Measurements from ENCODE around the gene VRTN. TPM values are rescaled to one million over a fixed set of nuclear protein-coding genes. Genes with fewer than 3 reads are reported as not detected.

Gene VRTN
- total RNA-seq, 1 donor from 2014 or later = not detected

DNA sequence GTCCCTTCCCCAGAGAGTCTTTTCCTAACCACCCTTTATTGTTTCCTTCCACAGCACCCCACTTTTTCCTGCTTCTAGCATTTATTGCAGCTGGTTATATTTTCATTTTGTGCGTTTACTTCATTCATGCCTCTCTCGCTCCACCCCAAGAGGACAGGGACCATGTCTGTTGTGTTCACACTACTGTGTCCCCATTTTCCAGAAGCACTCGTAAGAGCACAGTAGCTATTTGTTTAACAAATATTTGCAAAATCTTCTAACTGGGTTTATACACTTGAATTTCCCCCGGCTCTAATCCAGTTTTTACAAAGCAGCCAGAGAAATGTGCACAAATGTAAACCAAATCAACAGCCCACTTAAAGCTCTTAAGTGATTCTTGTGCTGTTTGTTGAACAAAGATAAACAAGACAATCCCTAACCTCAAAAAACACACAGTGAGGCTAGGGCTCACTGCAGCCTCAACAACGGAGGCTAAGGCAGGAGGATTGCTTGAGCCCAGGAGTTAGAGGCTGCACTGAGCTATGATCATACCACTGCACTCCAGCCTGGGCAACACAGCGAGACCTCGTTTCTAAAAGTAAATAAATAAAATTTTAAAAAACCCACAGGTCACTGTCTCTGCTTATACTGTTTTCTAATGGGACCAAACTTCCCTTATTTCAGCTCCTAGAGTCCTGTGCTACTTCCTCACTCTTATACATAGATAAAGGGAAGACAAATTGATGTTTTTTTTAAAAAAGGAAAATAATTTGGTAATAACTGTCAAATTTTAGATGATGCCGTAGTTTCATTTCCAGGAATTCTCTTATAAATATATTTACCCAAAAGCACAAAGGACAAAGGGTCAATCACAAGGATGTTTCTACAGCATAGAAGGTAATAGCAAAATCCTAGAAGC is 38.9 kb upstream of the VRTN start:
- H3K4me3 ChIP-seq (ENCODE audit: low read depth, low read length) = no peak overlapping the region
- TF ChIP-seq, protein P1, sequence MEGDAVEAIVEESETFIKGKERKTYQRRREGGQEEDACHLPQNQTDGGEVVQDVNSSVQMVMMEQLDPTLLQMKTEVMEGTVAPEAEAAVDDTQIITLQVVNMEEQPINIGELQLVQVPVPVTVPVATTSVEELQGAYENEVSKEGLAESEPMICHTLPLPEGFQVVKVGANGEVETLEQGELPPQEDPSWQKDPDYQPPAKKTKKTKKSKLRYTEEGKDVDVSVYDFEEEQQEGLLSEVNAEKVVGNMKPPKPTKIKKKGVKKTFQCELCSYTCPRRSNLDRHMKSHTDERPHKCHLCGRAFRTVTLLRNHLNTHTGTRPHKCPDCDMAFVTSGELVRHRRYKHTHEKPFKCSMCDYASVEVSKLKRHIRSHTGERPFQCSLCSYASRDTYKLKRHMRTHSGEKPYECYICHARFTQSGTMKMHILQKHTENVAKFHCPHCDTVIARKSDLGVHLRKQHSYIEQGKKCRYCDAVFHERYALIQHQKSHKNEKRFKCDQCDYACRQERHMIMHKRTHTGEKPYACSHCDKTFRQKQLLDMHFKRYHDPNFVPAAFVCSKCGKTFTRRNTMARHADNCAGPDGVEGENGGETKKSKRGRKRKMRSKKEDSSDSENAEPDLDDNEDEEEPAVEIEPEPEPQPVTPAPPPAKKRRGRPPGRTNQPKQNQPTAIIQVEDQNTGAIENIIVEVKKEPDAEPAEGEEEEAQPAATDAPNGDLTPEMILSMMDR (conservative IDR thresholded peaks at IDR 0.05; ENCODE audit: low read depth, low read length) = no peak
- no peak for DNase-seq (ENCODE audit: low read depth)

DNA sequence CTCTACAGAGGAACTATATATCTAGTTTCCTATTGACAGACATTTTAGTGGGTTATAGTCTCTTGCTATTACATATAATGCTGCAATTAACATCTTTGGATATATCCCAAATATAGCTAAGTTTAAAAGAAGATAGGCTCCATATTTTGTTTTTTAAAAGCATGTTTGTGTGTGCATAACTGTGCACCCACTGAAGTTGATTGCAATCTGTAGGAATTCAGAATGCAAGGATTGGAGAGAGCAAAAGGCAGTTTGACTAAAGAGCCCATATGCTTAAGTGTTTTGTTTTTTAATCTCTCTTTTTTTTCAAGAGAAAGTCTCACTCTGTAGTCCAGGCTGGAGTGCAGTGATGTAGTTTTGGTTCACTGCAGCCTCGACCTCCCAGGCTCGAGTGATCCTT is 36.1 kb upstream of the VRTN start:
- TF ChIP-seq, protein P1 (conservative IDR thresholded peaks at IDR 0.05; ENCODE audit: low read depth, low read length) = no peak
- H3K4me3 ChIP-seq (ENCODE audit: low read depth, low read length) = no peak overlapping the region
- DNase-seq (ENCODE audit: low read depth) = no peak

DNA sequence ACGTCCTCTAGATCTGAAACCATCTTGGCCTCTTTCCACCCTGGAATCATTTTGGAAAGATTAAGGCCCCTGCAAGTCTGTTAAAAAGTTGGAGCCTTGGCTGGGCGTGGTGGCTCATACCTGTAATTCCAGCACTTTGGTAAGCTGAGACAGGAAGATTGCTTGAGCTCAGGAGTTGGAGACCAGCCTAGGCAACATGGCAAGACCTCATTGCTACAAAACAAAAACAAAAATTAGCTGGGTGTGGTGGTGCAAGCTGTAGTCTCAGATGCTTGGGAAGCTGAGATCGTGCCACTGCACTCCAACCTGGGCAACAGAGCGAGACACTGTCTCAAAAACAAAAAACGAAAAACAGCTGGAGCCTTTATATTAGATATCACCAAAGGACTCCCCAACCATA is 34.7 kb upstream of the VRTN start:
- no peak overlapping the region for H3K4me3 ChIP-seq (ENCODE audit: low read depth, low read length)
- DNase-seq (ENCODE audit: low read depth) = no peak
- TF ChIP-seq, protein P1 (conservative IDR thresholded peaks at IDR 0.05; ENCODE audit: low read depth, low read length) = no peak

DNA sequence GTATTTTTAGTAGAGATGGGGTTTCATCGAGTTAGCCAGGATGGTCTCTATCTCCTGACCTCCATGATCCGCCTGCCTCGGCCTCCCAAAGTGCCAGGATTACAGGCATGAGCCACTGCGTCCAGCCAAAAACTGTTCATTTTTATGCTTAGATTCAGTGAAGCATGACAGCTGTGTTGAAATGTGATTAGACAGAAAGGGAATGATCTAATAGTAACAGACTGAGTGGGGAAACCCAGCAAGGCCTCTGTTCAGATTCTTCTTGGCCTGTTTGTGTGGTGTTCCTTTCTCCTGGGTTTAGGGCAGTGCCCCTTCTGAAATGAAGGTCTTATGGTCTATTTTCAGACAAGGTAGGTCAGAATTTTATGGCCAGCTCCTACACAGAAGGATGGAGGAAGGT is 33.7 kb upstream of the VRTN start:
- no peak overlapping the region for H3K4me3 ChIP-seq (ENCODE audit: low read depth, low read length)
- DNase-seq (ENCODE audit: low read depth) = no peak
- TF ChIP-seq, protein P1 (conservative IDR thresholded peaks at IDR 0.05; ENCODE audit: low read depth, low read length) = no peak

DNA sequence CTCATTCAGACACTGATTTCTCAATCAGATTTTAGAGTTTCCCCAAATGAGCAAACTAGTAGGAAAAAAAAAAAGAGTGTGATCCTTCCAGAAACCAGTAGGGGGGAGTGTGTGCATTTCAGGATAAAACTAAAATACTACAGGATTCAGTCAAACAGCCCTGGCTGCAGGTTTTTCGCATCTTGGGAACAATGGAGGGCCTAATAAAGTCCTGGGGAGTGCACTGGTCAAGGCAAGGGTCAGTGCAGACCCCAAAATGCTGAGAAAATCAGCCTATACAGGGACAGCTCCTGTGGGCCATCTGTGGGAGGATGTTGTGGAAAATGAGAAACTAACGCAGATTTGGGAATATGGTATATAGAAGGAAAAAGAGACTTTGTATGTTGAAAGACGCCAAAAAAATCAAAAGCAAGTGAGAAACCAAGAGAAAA is 23.3 kb upstream of the VRTN start:
- no peak for DNase-seq (ENCODE audit: low read depth)
- TF ChIP-seq, protein P1 (conservative IDR thresholded peaks at IDR 0.05; ENCODE audit: low read depth, low read length) = peak; percentile 71
- no peak overlapping the region for H3K4me3 ChIP-seq (ENCODE audit: low read depth, low read length)

DNA sequence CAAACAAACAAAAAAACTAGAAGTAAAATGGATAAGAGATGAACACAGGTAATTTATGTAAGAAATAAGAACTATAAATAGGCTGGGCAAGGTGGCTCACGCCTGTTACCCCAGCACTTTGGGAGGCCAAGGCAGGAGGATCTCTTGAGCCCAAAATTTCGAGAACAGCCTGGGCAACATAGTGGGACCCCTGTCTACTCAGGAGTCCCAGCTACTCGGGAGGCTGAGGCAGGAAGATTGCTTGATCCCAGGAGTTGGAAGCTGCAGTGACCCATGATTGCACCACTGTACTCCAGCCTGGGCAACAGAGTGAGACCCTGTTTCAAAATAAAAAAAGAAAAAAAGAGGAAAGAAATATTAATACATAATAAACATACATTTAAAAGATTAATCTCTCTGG is 22.8 kb upstream of the VRTN start:
- TF ChIP-seq, protein P1 (conservative IDR thresholded peaks at IDR 0.05; ENCODE audit: low read depth, low read length) = no peak
- no peak overlapping the region for H3K4me3 ChIP-seq (ENCODE audit: low read depth, low read length)
- DNase-seq (ENCODE audit: low read depth) = no peak

Data from epithelial cell of proximal tubule (primary cell).